GM21737 (cell line): ENCODE measurements around the gene PGR.
"Not testable (repeated sequence)": the region's sequence is repeated elsewhere in the genome, so short reads cannot be mapped to it uniquely, and the experiment has no call there.

Source experiments
- ATAC-seq: cut with Tn5 transposase; IDR thresholded peaks from one replicate; pipeline ENCODE4 v1.9.1; 2021; ENCODE audit warnings: mild to moderate bottlenecking, moderate library complexity; ENCODE audit not compliant: unreplicated experiment

The PGR gene

GRCh38 chr11:101013702-101014101, 115.9 kb downstream of the PGR start:
- ATAC-seq: not testable (repeated sequence)

- ATAC-seq: no peak
These were observed 117.7 kb downstream of the PGR start for GRCh38 chr11:101011881-101012280.

GRCh38 chr11:101010899-101011298, 118.7 kb downstream of the PGR start:
- ATAC-seq: no peak

GRCh38 chr11:101009690-101010055, 119.9 kb downstream of the PGR start:
- no peak for ATAC-seq

- ATAC-seq: no peak
These were observed 120.5 kb downstream of the PGR start for GRCh38 chr11:101008961-101009689.

- ATAC-seq: no peak
These were observed 126.1 kb downstream of the PGR start for GRCh38 chr11:101003468-101003867.

GRCh38 chr11:100999756-101000155, 129.9 kb downstream of the PGR start:
- no peak for ATAC-seq

GRCh38 chr11:100994966-100995365, 134.6 kb downstream of the PGR start:
- ATAC-seq: no peak

- ATAC-seq: no peak
These were observed 138.1 kb downstream of the PGR start for GRCh38 chr11:100991541-100991940.

- ATAC-seq: no peak
These were observed 138.7 kb downstream of the PGR start for GRCh38 chr11:100990931-100991330.

GRCh38 chr11:100984668-100985067, 144.9 kb downstream of the PGR start:
- peak; percentile 62 for ATAC-seq

GRCh38 chr11:100981196-100981824, 148.3 kb downstream of the PGR start:
- ATAC-seq: no peak

- no peak for ATAC-seq
These were observed 149.5 kb downstream of the PGR start for GRCh38 chr11:100980156-100980555.
